H9 (cell line): ENCODE results near the gene MSI2. TPM values are rescaled to one million over a fixed set of nuclear protein-coding genes. Genes with fewer than 3 reads are reported as not detected.
A peak's percentile ranks its signal among the peaks of the same experiment; 100 is the strongest.

Experiments
- DNase-seq: peaks from one replicate; pipeline ENCODE4 v3.0.0-alpha.2; 2017
- H2AFZ ChIP-seq: one replicate; pipeline ENCODE4 v1.6.1; 2013; ENCODE audit warnings: mild to moderate bottlenecking, low read length, control low read depth, moderate library complexity
- H2AK5ac ChIP-seq: 2 replicates; pipeline ENCODE4 v1.6.1; 2013; ENCODE audit warnings: low read length, control low read depth, mixed read lengths; ENCODE audit not compliant: insufficient read length
- H2BK120ac ChIP-seq: one replicate; pipeline ENCODE4 v1.6.1; 2013; ENCODE audit warnings: low read depth, mild to moderate bottlenecking, low read length, control low read depth, inconsistent platforms; ENCODE audit not compliant: poor library complexity, severe bottlenecking
- H2BK12ac ChIP-seq: 2 replicates; pipeline ENCODE4 v1.6.1; 2013; ENCODE audit warnings: low read length, control low read depth, mixed read lengths, low read depth; ENCODE audit not compliant: insufficient read length
- H2BK15ac ChIP-seq: 2 replicates; pipeline ENCODE4 v1.6.1; 2013; ENCODE audit warnings: low read depth, low read length, control low read depth
- H2BK20ac ChIP-seq: one replicate; pipeline ENCODE4 v1.6.1; 2013; ENCODE audit warnings: low read depth, mild to moderate bottlenecking, low read length, control low read depth, inconsistent platforms; ENCODE audit not compliant: poor library complexity, severe bottlenecking
- H2BK5ac ChIP-seq: 2 replicates; pipeline ENCODE4 v1.6.1; 2013; ENCODE audit warnings: low read length, control low read depth, mixed read lengths; ENCODE audit not compliant: insufficient read length
- H3K14ac ChIP-seq: 2 replicates; pipeline ENCODE4 v1.6.1; 2013; ENCODE audit warnings: low read length, control low read depth; ENCODE audit not compliant: insufficient read depth
- H3K18ac ChIP-seq: 2 replicates; pipeline ENCODE4 v1.6.1; 2013; ENCODE audit warnings: low read depth, mild to moderate bottlenecking, mixed read lengths, low read length, control low read depth; ENCODE audit not compliant: insufficient read length
- H3K23ac ChIP-seq: 2 replicates; pipeline ENCODE4 v1.6.1; 2013; ENCODE audit warnings: low read length, control low read depth, mixed read lengths, low read depth; ENCODE audit not compliant: insufficient read length
- H3K23me2 ChIP-seq: 2 replicates; pipeline ENCODE4 v1.6.1; 2013; ENCODE audit warnings: low read depth, mild to moderate bottlenecking, mixed read lengths, low read length, control low read depth; ENCODE audit not compliant: insufficient read length, poor library complexity, severe bottlenecking
- H3K27ac ChIP-seq: 2 replicates; pipeline ENCODE4 v1.5.1; 2013; ENCODE audit warnings: low read length, control low read depth, mixed read lengths, low read depth; ENCODE audit not compliant: insufficient read length
- H3K27me3 ChIP-seq: 2 replicates; pipeline ENCODE4 v1.6.1; 2013; ENCODE audit warnings: low read length, control low read depth, inconsistent platforms; ENCODE audit not compliant: insufficient read depth
- H3K4ac ChIP-seq: 2 replicates; pipeline ENCODE4 v1.6.1; 2013; ENCODE audit warnings: low read depth, mild to moderate bottlenecking, control low read depth, inconsistent platforms, low read length, moderate library complexity
- H3K4me1 ChIP-seq: 2 replicates; pipeline ENCODE4 v1.6.1; 2013; ENCODE audit warnings: low read length, control low read depth, inconsistent platforms; ENCODE audit not compliant: insufficient read depth
- H3K4me2 ChIP-seq: 2 replicates; pipeline ENCODE4 v1.6.1; 2013; ENCODE audit warnings: low read length, control low read depth, mixed read lengths; ENCODE audit not compliant: insufficient read length, insufficient read depth
- H3K56ac ChIP-seq: 2 replicates; pipeline ENCODE4 v1.6.1; 2013; ENCODE audit warnings: low read depth, mild to moderate bottlenecking, mixed read lengths, low read length, control low read depth; ENCODE audit not compliant: insufficient read length
- H3K79me1 ChIP-seq: 2 replicates; pipeline ENCODE4 v1.6.1; 2013; ENCODE audit warnings: low read depth, mild to moderate bottlenecking, moderate library complexity, low read length, control low read depth, inconsistent platforms; ENCODE audit not compliant: insufficient read depth, poor library complexity, severe bottlenecking
- H3K79me2 ChIP-seq: 2 replicates; pipeline ENCODE4 v1.6.1; 2013; ENCODE audit warnings: low read length, control low read depth, inconsistent platforms; ENCODE audit not compliant: insufficient read depth
- H3K9ac ChIP-seq: 2 replicates; pipeline ENCODE4 v1.6.1; 2013; ENCODE audit warnings: low read length, control low read depth, mixed read lengths; ENCODE audit not compliant: insufficient read length; ENCODE audit errors: extremely low read depth
- H3K9me3 ChIP-seq: one replicate; pipeline ENCODE4 v1.6.1; 2013; ENCODE audit warnings: low read depth, low read length, inconsistent platforms; ENCODE audit not compliant: control insufficient read depth
- H3T11ph ChIP-seq: one replicate; pipeline ENCODE4 v1.6.1; 2013; ENCODE audit warnings: mild to moderate bottlenecking, low read length, control low read depth, inconsistent platforms
- H4K20me1 ChIP-seq: one replicate; pipeline ENCODE4 v1.6.1; 2013; ENCODE audit not compliant: control insufficient read depth, insufficient read length, insufficient read depth
- H4K5ac ChIP-seq: 2 replicates; pipeline ENCODE4 v1.6.1; 2013; ENCODE audit warnings: low read depth, mild to moderate bottlenecking, mixed read lengths, low read length, control low read depth; ENCODE audit not compliant: insufficient read length
- H4K8ac ChIP-seq: replicated peaks from 2 replicates; pipeline ENCODE4 v1.6.1; 2013; ENCODE audit warnings: low read length, control low read depth, mixed read lengths, low read depth; ENCODE audit not compliant: insufficient read length
- H4K91ac ChIP-seq: 2 replicates; pipeline ENCODE4 v1.6.1; 2013; ENCODE audit warnings: low read depth, mild to moderate bottlenecking, moderate library complexity, mixed read lengths, low read length, control low read depth; ENCODE audit not compliant: insufficient read length
- H3K27ac Mint-ChIP-seq, 3 experiments: 2 replicates in 2 of 3; 3 replicates in 1 of 3; pipeline ENCODE4 v1.8.0; 2020 to 2021; ENCODE audit warnings: mixed read lengths in 3 of 3, mild to moderate bottlenecking in 1 of 3, moderate library complexity in 1 of 3
- H3K27me3 Mint-ChIP-seq: 2 replicates; pipeline ENCODE4 v1.8.0; 2021; ENCODE audit warnings: low read depth, mild to moderate bottlenecking, moderate library complexity, mixed read lengths
- H3K36me3 Mint-ChIP-seq, 3 experiments: 2 replicates in 2 of 3; 3 replicates in 1 of 3; pipeline ENCODE4 v1.8.0; 2020 to 2021; ENCODE audit warnings: low read depth in 3 of 3, mixed read lengths in 3 of 3; ENCODE audit not compliant: insufficient read depth in 1 of 3
- H3K4me1 Mint-ChIP-seq, 2 experiments: 2 replicates each; pipeline ENCODE4 v1.8.0; 2020; ENCODE audit warnings: mixed read lengths in 2 of 2
- H3K4me3 Mint-ChIP-seq, 2 experiments: 2 replicates in 1 of 2; 3 replicates in 1 of 2; pipeline ENCODE4 v1.8.0; 2020 to 2021; ENCODE audit warnings: mild to moderate bottlenecking in 2 of 2, mixed read lengths in 2 of 2, moderate library complexity in 1 of 2
- H3K9me3 Mint-ChIP-seq, 2 experiments: 2 replicates in 1 of 2; 3 replicates in 1 of 2; pipeline ENCODE4 v1.8.0; 2020; ENCODE audit warnings: mild to moderate bottlenecking in 2 of 2, mixed read lengths in 2 of 2, moderate library complexity in 1 of 2
- CTCF ChIP-seq: fragments of 200-600 bp; sonication (generic); conservative IDR thresholded peaks from 3 replicates; pipeline ENCODE4 v1.8.0; 2021; ENCODE audit warnings: antibody characterized with exemption, mild to moderate bottlenecking
- WGBS: extraction: QIAGEN DNeasy Blood & Tissue Kit; methylation state at CpG from one replicate; pipeline ENCODE4 v1.1.7; 2013; ENCODE audit warnings: missing lambda C conversion rate, low lambda C conversion rate, mixed read lengths; ENCODE audit not compliant: insufficient read length; ENCODE audit errors: extremely low coverage; 5-methylcytosine and 5-hydroxymethylcytosine counted together
- total RNA-seq: library from RNA; stranded (reverse); gene quantifications from 2 replicates; pipeline ENCODE4 v1.2.1, GENCODE V29; 2021

The MSI2 gene
- total RNA-seq, 1 experiment from 2014 or later = 98.5 TPM

GRCh38 chr17:57504208-57504607 is 247.9 kb downstream of the MSI2 start:
- Histone ChIP-seq H2BK15ac (no peak overlapping the region), H3K14ac (no peak overlapping the region), H3K23me2 (no peaks in the 10 kb centered on the region), H3K79me2 (no peaks in the 10 kb centered on the region; the same call in 1 of the 2 replicates), H3K4me1 (peaks cover 12% of the 10 kb centered on the region; the same call in 1 of the 2 replicates), H3K9ac (no peak overlapping the region), H2BK20ac (no peak overlapping the region), H4K91ac (no peak overlapping the region), H2BK120ac (no peak overlapping the region), H4K5ac (no peak overlapping the region), H3K27ac (no peak overlapping the region), H3T11ph (no peak overlapping the region), H2AK5ac (no peak overlapping the region), H3K56ac (no peak overlapping the region), H2BK5ac (no peak overlapping the region), H3K4me2 (no peak overlapping the region), H3K4ac (no peak overlapping the region), H4K20me1 (no peaks in the 10 kb centered on the region), H2BK12ac (no peak overlapping the region), H3K9me3 (no peaks in the 10 kb centered on the region), H3K79me1 (no peaks in the 10 kb centered on the region), H3K18ac (no peak overlapping the region), H2AFZ (no peak overlapping the region), H3K27me3 (no peaks in the 10 kb centered on the region), H4K8ac (no peak overlapping the region), H3K23ac (no peak overlapping the region)
- TF ChIP-seq CTCF = no peak
- Mint-ChIP-seq H3K9me3 (no peaks in the 10 kb centered on the region), H3K27me3 (no peaks in the 10 kb centered on the region; the same call in none of the 2 replicates), H3K36me3 (peaks cover 0 to 4% (median 0%) of the 10 kb centered on the region in 3 experiments; a peak in 1 of 7 replicates), H3K4me3 (no peak overlapping the region), H3K4me1 (peaks cover 4 to 16% of the 10 kb centered on the region in 2 experiments; a peak in 3 of 4 replicates), H3K27ac (peak overlapping the region in 2 of 3 experiments; percentile 63 to 89; a peak in 5 of 7 replicates)
- DNase-seq = no peak
- no CpG with 5 or more reads among the region's 8 CpGs for WGBS
